Fibroblast of lung (primary cell): ENCODE results near the gene FPGS.

ENCODE experiments used
- CTCF ChIP-seq, 2 donors: IDR thresholded peaks in 1 of 2; conservative IDR thresholded peaks in 1 of 2; 1 replicate in 1 of 2; 2 replicates in 1 of 2; pipeline ENCODE4 v1.5.1; 2011 to 2012; ENCODE audit warnings: low read length in 2 of 2, control low read depth in 1 of 2, inconsistent platforms in 1 of 2, low read depth in 1 of 2, mild to moderate bottlenecking in 1 of 2
- EZH2 ChIP-seq: IDR thresholded peaks from 2 replicates; pipeline ENCODE4 v1.5.1; 2012; ENCODE audit warnings: low read length, control low read depth, mild to moderate bottlenecking; ENCODE audit errors: missing control alignments

- no peak for TF ChIP-seq CTCF (conservative IDR thresholded peaks at IDR 0.05 in 1 of 2, IDR thresholded peaks at IDR 0.05 in 1 of 2; ENCODE audit: low read depth in 1 of 2, low read length in 2 of 2)
- TF ChIP-seq EZH2: no peak
Measured at GRCh38 chr9:127846443-127847177, 43.9 kb downstream of the FPGS start.
